Naive thymus-derived CD4-positive, alpha-beta T cell (primary cell): ENCODE data around the gene KPNB1. TPM values are rescaled to one million over a fixed set of nuclear protein-coding genes. Genes with fewer than 3 reads are reported as not detected.

ENCODE experiments used
- ATAC-seq: fragments of 150-1000 bp; cut with Tn5 transposase; 2 replicates; pipeline ENCODE4 v1.10.0; 2021; ENCODE audit warnings: mild to moderate bottlenecking, moderate library complexity
- CTCF ChIA-PET: fragments of 350-600 bp; sonication (Branson Sonifier 250); formaldehyde crosslinking; loops from one replicate; lab custom pipeline; 2021; ENCODE audit warnings: antibody characterized with exemption; lab: Charles Lee
- POLR2A ChIA-PET: fragments of 350-600 bp; sonication (Branson Sonifier 250); formaldehyde crosslinking; loops from one replicate; lab custom pipeline; 2021; ENCODE audit warnings: antibody characterized with exemption, inconsistent platforms; lab: Charles Lee
- DNase-seq, 9 donors: peaks; one replicate each; pipeline versions ENCODE4 v3.0.0 to v3.0.0-alpha.2; 2020 to 2022; ENCODE audit warnings: mixed read lengths in 1 of 9
- H3K27ac ChIP-seq: one replicate; pipeline ENCODE4 v1.7.0; 2013; ENCODE audit warnings: mild to moderate bottlenecking, low read depth, low read length, moderate library complexity
- H3K27me3 ChIP-seq, 2 donors: one replicate each; pipeline ENCODE4 v1.7.0; 2013; ENCODE audit warnings: low read length in 2 of 2, mild to moderate bottlenecking in 2 of 2, moderate library complexity in 2 of 2; ENCODE audit not compliant: control insufficient read depth in 2 of 2, insufficient read depth in 2 of 2
- H3K36me3 ChIP-seq, 3 experiments: 1 replicate in 2 of 3; 2 replicates in 1 of 3; pipeline ENCODE4 v1.7.0; 2013; ENCODE audit warnings: low read length in 3 of 3, mild to moderate bottlenecking in 3 of 3, moderate library complexity in 1 of 3; ENCODE audit not compliant: insufficient read depth in 3 of 3, control insufficient read depth in 2 of 3
- H3K4me1 ChIP-seq, 2 donors: one replicate each; pipeline ENCODE4 v1.7.0; 2013; ENCODE audit warnings: low read length in 2 of 2, mild to moderate bottlenecking in 2 of 2, moderate library complexity in 1 of 2; ENCODE audit not compliant: control insufficient read depth in 2 of 2, insufficient read depth in 2 of 2
- H3K4me3 ChIP-seq: 2 replicates; pipeline ENCODE4 v1.7.0; 2013; ENCODE audit warnings: mild to moderate bottlenecking, low read length
- H3K9me3 ChIP-seq, 3 experiments: 1 replicate in 2 of 3; 2 replicates in 1 of 3; pipeline ENCODE4 v1.7.0; 2013; ENCODE audit warnings: low read length in 3 of 3; ENCODE audit not compliant: control insufficient read depth in 2 of 3
- H3K27ac Mint-ChIP-seq, 9 donors: one replicate each; pipeline ENCODE4 v1.8.0; 2020 to 2022; ENCODE audit warnings: mixed read lengths in 9 of 9, mild to moderate bottlenecking in 8 of 9, moderate library complexity in 5 of 9, inconsistent platforms in 2 of 9
- H3K27me3 Mint-ChIP-seq, 5 donors: one replicate each; pipeline ENCODE4 v1.8.0; 2021 to 2022; ENCODE audit warnings: mixed read lengths in 5 of 5, mild to moderate bottlenecking in 1 of 5
- H3K36me3 Mint-ChIP-seq, 5 donors: one replicate each; pipeline ENCODE4 v1.8.0; 2020 to 2022; ENCODE audit warnings: mixed read lengths in 5 of 5, mild to moderate bottlenecking in 3 of 5, inconsistent platforms in 1 of 5
- H3K4me1 Mint-ChIP-seq, 7 donors: one replicate each; pipeline ENCODE4 v1.8.0; 2020 to 2022; ENCODE audit warnings: mixed read lengths in 7 of 7, mild to moderate bottlenecking in 3 of 7, inconsistent platforms in 1 of 7
- H3K4me3 Mint-ChIP-seq, 10 donors: one replicate each; pipeline ENCODE4 v1.8.0; 2020 to 2022; ENCODE audit warnings: mild to moderate bottlenecking in 10 of 10, mixed read lengths in 10 of 10, moderate library complexity in 6 of 10, inconsistent platforms in 2 of 10
- H3K9me3 Mint-ChIP-seq, 11 donors: one replicate each; pipeline ENCODE4 v1.8.0; 2020 to 2022; ENCODE audit warnings: mixed read lengths in 11 of 11, mild to moderate bottlenecking in 4 of 11, inconsistent platforms in 1 of 11, moderate library complexity in 1 of 11
- intact Hi-C, 2 donors: fragments of 100-400 bp; cut with micrococcal nuclease; formaldehyde crosslinking; loops; one replicate each; pipeline ENCODE4 v1.15.1; 2023
- polyA plus RNA-seq, 2 donors: library from polyadenylated mRNA; unstranded; fragments of 300-500 nt; fragmentation: Illumina TruSeq; gene quantifications; one replicate each; pipeline ENCODE4 v1.2.3, GENCODE V29; 2021
- total RNA-seq, 6 experiments: library from RNA in 5 of 6; stranded (reverse) in 5 of 6; gene quantifications; 1 replicate in 5 of 6; 2 replicates in 1 of 6; pipeline ENCODE4 v1.2.3 and lab custom pipeline; 2021 to 2026

Gene KPNB1
- total and polyA plus RNA-seq, 7 experiments from 2014 or later: 21.1 to 465 (median 205) TPM

DNA sequence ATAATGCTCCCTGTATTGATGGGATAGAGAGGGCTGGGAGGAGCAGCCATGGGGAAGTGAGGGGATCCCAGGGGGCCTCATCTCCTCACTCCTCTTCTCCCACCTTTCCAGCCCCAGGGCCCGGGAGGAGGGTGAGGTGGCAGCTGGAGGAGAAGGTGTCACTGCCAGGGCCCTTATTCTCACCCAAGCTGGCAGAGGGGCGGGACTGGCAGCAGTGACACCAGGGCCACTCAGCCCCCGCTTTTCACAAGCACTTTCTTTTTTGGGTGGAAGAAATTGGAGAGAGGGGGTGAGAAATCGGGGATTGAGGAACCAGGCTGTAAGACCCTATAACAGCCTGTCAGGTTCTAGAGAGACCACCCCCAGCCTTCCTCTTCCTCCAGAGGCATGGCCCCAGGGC lies 81.0 kb downstream of the KPNB1 start:
- DNase-seq: no peak
- Mint-ChIP-seq H3K4me1 (peaks cover 18 to 79% (median 31%) of the 10 kb centered on the region in 7 donors), H3K36me3 (peaks cover 0 to 2% (median 0%) of the 10 kb centered on the region in 5 donors), H3K27me3 (peaks cover 0 to 18% (median 7%) of the 10 kb centered on the region in 5 donors), H3K9me3 (no peaks in the 10 kb centered on the region), H3K4me3 (no peak overlapping the region), H3K27ac (no peak overlapping the region)
- no peaks in the 10 kb centered on the region for H3K27me3 ChIP-seq
- ChIA-PET CTCF (interaction anchor here (0.7 kb wide), 1 partner anchor 34 kb away, joined by 3 read pairs; no protein-coding TSS in a partner anchor), POLR2A (no interaction called here)
- H3K4me3 ChIP-seq: no peak overlapping the region
- no peaks in the 10 kb centered on the region for H3K36me3 ChIP-seq
- intact Hi-C loops: loop anchor here in 1 of 2 donors (5.0 kb wide), 1 partner anchor 68 kb away; no protein-coding TSS in a partner anchor
- peaks cover 17 to 42% of the 10 kb centered on the region in 2 donors for H3K4me1 ChIP-seq
- ATAC-seq: no peak
- H3K9me3 ChIP-seq: no peaks in the 10 kb centered on the region
- no peak overlapping the region for H3K27ac ChIP-seq

DNA sequence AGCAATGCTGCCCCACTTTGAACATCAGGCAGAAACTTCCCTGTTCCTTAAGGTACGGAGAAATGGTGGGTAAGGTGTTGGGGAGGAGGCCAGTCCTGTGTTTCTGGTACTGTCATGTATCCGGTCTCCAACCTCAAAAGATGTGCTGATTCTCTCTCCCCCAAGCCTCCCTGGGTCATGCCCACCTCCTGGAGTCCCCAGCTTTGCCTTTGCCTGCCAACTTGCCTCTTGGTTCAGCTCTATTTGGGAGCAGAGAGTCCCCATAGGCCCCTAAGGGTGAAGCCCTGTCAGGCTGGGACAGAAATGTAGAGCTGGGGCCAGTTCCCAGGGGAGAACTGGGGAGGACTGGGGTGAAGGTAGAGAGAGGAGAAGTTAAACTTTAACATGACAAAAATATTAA lies 81.7 kb downstream of the KPNB1 start:
- ChIA-PET CTCF (interaction anchor here (0.7 kb wide), 1 partner anchor 35 kb away, joined by 3 read pairs; no protein-coding TSS in a partner anchor), POLR2A (no interaction called here)
- H3K36me3 ChIP-seq: no peaks in the 10 kb centered on the region
- H3K27me3 ChIP-seq: no peaks in the 10 kb centered on the region
- peaks cover 0 to 18% (median 5%) of the 10 kb centered on the region in 5 donors for H3K27me3 Mint-ChIP-seq
- no peak overlapping the region for H3K27ac ChIP-seq
- DNase-seq (no peak), ATAC-seq (no peak)
- H3K4me3 ChIP-seq: no peak overlapping the region
- intact Hi-C loops: loop anchor here in 1 of 2 donors (5.0 kb wide), 1 partner anchor 69 kb away; no protein-coding TSS in a partner anchor
- peaks cover 0 to 2% (median 0%) of the 10 kb centered on the region in 5 donors for H3K36me3 Mint-ChIP-seq
- H3K9me3 ChIP-seq: no peaks in the 10 kb centered on the region
- no peaks in the 10 kb centered on the region for H3K9me3 Mint-ChIP-seq
- peaks cover 17 to 45% of the 10 kb centered on the region in 2 donors for H3K4me1 ChIP-seq
- peak overlapping the region in 1 of 10 donors; percentile 75 for H3K4me3 Mint-ChIP-seq
- H3K4me1 Mint-ChIP-seq: peaks cover 14 to 78% (median 29%) of the 10 kb centered on the region in 7 donors
- no peak overlapping the region for H3K27ac Mint-ChIP-seq

DNA sequence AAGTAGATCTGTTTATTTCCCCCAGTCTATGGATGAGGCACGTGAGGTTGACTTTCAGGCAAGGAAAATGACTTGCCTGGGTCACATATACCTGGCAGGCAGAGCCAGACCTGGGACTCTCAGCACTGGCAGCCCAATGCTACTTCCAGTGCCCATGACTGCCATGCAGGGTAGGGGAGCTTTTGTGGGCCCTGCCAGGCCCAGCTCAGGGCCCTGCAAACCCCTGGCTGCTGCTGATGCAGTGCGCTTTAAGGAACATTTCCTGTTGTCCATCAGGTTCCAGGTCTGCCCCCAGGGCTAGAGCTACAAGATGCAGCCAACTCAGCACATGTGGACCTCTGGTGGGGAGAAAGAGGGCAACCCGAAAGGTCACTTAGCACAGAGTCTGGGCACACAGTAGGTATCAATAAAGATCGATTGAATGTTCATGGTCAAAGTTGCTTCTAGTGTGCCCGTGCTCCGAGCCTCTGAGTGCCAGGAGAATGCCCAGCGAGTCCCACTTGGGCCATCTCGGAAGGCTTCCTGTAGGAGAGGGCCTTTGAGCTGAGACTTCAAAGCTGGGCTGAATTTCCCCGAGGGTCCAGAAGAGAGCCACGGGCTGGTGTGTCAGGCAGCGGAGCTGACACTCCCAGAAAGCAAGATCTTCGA lies 82.8 kb downstream of the KPNB1 start:
- ChIA-PET CTCF (interaction anchor here (0.7 to 2.0 kb wide), 7 partner anchors 10 to 262 kb away, joined by 3 to 10 read pairs (median 3); no protein-coding TSS in a partner anchor), POLR2A (interaction anchor here (0.6 to 1.3 kb wide), 5 partner anchors 26 to 159 kb away, joined by 3 to 5 read pairs (median 4); no protein-coding TSS in a partner anchor)
- H3K27me3 ChIP-seq: no peaks in the 10 kb centered on the region
- intact Hi-C loops: loop anchor here (1.0 to 5.0 kb wide), 6 partner anchors 10 to 89 kb away; partner anchors contain the start of gene OSBPL7 (in 1 of the 2)
- Mint-ChIP-seq H3K4me3 (peak overlapping the region; percentile 66 to 84 (median 77)), H3K27ac (peak overlapping the region in 4 of 9 donors; percentile 24 to 79 (median 36)), H3K36me3 (peaks cover 0 to 2% (median 0%) of the 10 kb centered on the region in 5 donors), H3K9me3 (no peaks in the 10 kb centered on the region), H3K27me3 (peaks cover 0 to 14% (median 5%) of the 10 kb centered on the region in 5 donors), H3K4me1 (peaks cover 11 to 78% (median 25%) of the 10 kb centered on the region in 7 donors)
- H3K4me1 ChIP-seq: peaks cover 17 to 44% of the 10 kb centered on the region in 2 donors
- ATAC-seq (no peak), DNase-seq (peak in 1 of 9 donors; percentile 21)
- peak overlapping the region; percentile 75 for H3K4me3 ChIP-seq
- H3K27ac ChIP-seq: no peak overlapping the region
- H3K9me3 ChIP-seq: no peaks in the 10 kb centered on the region
- no peaks in the 10 kb centered on the region for H3K36me3 ChIP-seq

DNA sequence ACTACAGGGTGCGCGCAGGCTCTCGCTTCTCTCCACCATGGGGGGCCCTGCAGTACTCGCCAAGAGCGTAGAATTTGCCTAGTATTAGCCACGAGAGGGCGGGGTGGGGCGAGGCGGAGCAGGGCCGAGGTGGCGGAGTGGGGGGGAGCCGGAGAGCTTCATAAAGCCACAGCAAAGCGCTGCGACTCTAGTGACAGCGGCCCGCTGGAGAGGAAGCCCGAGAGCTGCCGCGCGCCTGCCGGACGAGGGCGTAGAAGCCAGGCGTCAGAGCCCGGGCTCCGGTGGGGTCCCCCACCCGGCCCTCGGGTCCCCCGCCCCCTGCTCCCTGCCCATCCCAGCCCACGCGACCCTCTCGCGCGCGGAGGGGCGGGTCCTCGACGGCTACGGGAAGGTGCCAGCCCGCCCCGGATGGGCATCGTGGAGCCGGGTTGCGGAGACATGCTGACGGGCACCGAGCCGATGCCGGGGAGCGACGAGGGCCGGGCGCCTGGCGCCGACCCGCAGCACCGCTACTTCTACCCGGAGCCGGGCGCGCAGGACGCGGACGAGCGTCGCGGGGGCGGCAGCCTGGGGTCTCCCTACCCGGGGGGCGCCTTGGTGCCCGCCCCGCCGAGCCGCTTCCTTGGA lies 83.4 kb downstream of the KPNB1 start, which contains the start of gene TBX21:
Gene TBX21, plus strand, starts transcription at position 190 of the 627 bp plus-strand sequence. Its CDS starts 219 bp downstream, at position 409.
- Mint-ChIP-seq H3K36me3 (peaks cover 0 to 2% (median 0%) of the 10 kb centered on the region in 5 donors), H3K27me3 (peaks cover 0 to 14% (median 5%) of the 10 kb centered on the region in 5 donors), H3K4me1 (peaks cover 11 to 75% (median 25%) of the 10 kb centered on the region in 7 donors), H3K27ac (peak within 1 kb of the TSS; percentile 10 to 94 (median 51)), H3K9me3 (no peaks in the 10 kb centered on the region), H3K4me3 (peak within 1 kb of the TSS; percentile 78 to 96 (median 87))
- Histone ChIP-seq H3K27ac (no peak within 1 kb of the TSS), H3K9me3 (no peaks in the 10 kb centered on the region), H3K4me3 (peak within 1 kb of the TSS; percentile 75), H3K36me3 (no peaks in the 10 kb centered on the region), H3K27me3 (no peaks in the 10 kb centered on the region), H3K4me1 (peaks cover 17 to 43% of the 10 kb centered on the region in 2 donors)
- intact Hi-C loops: loop anchor here (1.0 to 5.0 kb wide), 6 partner anchors 9 to 88 kb away; partner anchors contain the start of gene OSBPL7 (in 1 of the 2)
- ChIA-PET POLR2A (interaction anchor here (0.6 to 1.3 kb wide), 5 partner anchors 27 to 158 kb away, joined by 3 to 5 read pairs (median 4); no protein-coding TSS in a partner anchor), CTCF (interaction anchor here (1.1 to 2.0 kb wide), 4 partner anchors 9 to 68 kb away, joined by 3 to 10 read pairs (median 5); no protein-coding TSS in a partner anchor)
- DNase-seq: peak; percentile 57 to 87 (median 76)
- ATAC-seq: peak; percentile 95

DNA sequence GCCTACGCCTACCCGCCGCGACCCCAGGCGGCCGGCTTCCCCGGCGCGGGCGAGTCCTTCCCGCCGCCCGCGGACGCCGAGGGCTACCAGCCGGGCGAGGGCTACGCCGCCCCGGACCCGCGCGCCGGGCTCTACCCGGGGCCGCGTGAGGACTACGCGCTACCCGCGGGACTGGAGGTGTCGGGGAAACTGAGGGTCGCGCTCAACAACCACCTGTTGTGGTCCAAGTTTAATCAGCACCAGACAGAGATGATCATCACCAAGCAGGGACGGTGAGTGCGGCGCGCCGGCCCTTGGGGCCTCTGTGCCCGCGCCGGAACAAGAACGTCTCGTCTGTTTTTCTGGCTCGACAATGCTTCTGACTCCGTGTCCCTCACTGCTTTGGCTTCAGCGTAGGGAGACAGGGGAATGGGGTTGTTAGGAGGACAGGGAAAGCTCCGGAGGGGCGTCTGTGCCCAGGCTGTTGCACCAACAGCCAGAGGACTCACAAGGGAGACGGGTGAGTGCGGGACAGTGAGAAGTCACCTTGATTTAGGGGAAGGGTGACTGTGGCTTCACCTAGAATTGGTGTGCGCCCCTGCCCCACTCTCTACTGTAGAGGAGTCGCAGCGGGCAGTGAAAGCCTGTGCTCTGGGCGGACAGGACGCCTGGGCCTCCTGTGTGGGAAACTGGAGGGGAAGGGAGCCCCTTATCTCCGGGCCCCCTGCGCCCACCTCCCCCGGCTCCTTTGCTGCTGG lies 84.1 kb downstream of the KPNB1 start:
- ChIA-PET POLR2A (interaction anchor here (1.3 kb wide), 3 partner anchors 27 to 157 kb away, joined by 3 to 5 read pairs (median 4); no protein-coding TSS in a partner anchor), CTCF (interaction anchor here (1.1 to 2.0 kb wide), 3 partner anchors 9 to 35 kb away, joined by 4 to 10 read pairs (median 6); no protein-coding TSS in a partner anchor)
- Mint-ChIP-seq H3K27me3 (peaks cover 0 to 14% (median 5%) of the 10 kb centered on the region in 5 donors), H3K9me3 (no peaks in the 10 kb centered on the region), H3K36me3 (peaks cover 0 to 2% (median 0%) of the 10 kb centered on the region in 5 donors), H3K4me1 (peaks cover 11 to 73% (median 25%) of the 10 kb centered on the region in 7 donors), H3K4me3 (peak overlapping the region; percentile 78 to 96 (median 87)), H3K27ac (peak overlapping the region in 8 of 9 donors; percentile 10 to 94 (median 55))
- H3K4me1 ChIP-seq: peaks cover 17 to 47% of the 10 kb centered on the region in 2 donors
- no peak for ATAC-seq
- DNase-seq: peak in 1 of 9 donors; percentile 38
- H3K36me3 ChIP-seq: no peaks in the 10 kb centered on the region
- no peaks in the 10 kb centered on the region for H3K9me3 ChIP-seq
- intact Hi-C loops: loop anchor here (1.0 to 5.0 kb wide), 6 partner anchors 8 to 87 kb away; partner anchors contain the start of gene OSBPL7 (in 1 of the 2)
- no peak overlapping the region for H3K27ac ChIP-seq
- H3K27me3 ChIP-seq: no peaks in the 10 kb centered on the region
- peak overlapping the region; percentile 75 for H3K4me3 ChIP-seq
